A549 treated with AZD9567 at 1 μM for 4 hours (cell line): ENCODE results near the gene BAG1. TPM values are rescaled to one million over a fixed set of nuclear protein-coding genes. Genes with fewer than 3 reads are reported as not detected.

ENCODE experiments used
- total RNA-seq: library from RNA; stranded (reverse); fragments of 200-300 nt; extraction: Qiagen RNA extraction; gene quantifications from 5 replicates; pipeline ENCODE4 v1.2.3, GENCODE V29; 2022; ENCODE audit not compliant: insufficient read depth

The BAG1 gene
- 125 to 134 TPM (median 131 TPM) in 5 replicates for total RNA-seq

DNA sequence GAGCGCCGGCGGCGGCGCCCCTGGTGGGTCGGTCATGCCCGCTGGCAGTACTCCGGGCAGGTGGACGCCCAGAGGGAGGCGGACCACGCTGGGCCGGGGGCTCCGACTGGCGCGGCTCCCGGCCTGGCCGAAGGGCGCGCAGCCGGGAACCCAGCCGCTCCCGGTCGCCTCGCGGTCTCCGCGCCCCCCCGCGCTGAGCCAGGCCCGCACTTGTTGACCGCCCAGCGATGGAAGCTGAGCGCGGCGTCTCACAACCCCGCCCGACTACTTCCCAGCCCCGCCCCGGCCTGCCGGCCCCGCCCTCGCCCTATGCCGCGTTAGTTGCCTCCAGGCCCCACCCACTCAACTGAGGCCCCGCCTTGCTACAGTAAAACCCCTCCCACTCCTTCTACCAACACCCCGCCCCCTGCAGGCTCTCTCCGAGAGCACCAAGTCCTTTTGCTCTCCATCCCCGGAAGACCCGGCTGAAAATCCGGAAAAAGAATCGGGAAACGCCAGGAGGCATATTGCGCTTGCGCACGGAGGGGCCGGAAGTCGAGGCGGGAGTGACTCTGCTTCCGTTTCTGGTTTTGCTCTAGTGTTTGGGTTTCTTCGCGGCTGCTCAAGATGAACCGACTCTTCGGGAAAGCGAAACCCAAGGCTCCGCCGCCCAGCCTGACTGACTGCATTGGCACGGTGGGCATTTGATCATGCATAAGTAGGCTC, at the start of gene BAG1, which contains the start of gene CHMP5:
Gene BAG1 (minus strand): TSS at position 236 of the 705 bp plus-strand sequence.
Gene CHMP5 (plus strand): TSS at position 577 of the 705 bp plus-strand sequence. CDS start 30 bp downstream, at position 607.

DNA sequence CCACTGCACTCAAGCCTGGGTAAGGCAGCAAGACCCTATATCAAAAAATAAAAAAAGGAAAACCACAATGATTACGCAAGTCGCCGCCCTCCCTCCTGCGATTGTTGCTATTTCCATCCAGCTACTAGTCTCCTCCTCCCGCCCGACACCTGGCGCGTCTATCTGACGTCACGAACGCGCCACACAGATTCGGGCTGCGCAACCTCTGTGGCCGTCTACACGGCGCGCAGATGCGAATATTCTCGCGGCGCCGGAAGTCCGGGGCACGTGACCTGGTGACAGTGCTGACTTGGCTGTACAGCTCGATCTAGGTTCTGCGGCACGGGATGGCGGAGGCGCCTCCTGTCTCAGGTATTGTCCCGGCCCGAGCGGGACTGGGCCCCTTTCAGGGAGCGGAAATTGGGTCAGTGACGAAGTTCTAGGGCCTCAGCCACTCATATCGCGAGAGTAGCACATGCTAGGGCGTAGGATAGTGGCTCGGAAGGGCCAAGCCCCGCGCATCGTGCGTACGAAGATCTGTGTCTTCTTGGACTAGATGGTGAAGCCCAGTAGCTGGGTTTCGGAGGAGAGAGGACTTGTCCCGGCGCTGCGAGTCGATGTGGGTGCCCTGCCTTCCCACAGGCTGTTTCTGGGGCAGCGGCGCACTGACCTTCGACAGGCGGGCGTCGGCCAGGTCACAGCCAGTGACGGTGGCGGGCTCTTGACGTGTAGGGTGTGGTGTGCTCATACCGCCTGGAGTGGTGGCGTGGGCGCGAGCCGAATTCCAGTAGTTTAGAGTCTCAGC, 25.9 kb upstream of the BAG1 start, which contains the start of gene NFX1:
Gene NFX1 (plus strand): TSS at position 270 of the 784 bp plus-strand sequence. CDS start 57 bp downstream, at position 327.

DNA sequence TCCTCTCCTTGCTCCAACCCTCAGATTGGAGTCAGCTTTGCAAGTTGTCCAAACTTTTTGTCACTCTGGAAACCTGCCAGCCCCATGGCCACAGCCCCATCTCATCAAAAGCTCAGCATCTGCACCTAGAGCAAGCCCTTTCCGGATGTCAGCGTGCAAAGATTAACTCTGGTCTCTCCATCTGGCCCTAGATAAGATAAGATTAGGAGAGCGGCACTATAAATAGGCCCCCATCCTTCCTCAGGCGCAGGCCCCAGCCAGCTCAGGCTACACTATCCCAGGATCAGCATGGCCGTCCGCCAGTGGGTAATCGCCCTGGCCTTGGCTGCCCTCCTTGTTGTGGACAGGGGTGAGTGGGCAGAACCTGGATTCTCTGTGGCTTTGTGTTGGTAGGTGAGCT, 24.6 kb downstream of the BAG1 start, which contains the start of gene SPINK4:
Gene SPINK4 (plus strand): TSS at position 247 of the 400 bp plus-strand sequence. CDS start 42 bp downstream, at position 289.

Other genes starting within 250 kb of the BAG1 start
- 220 to 254 TPM (median 230 TPM) in 5 replicates for gene DNAJA1, start 239.4 kb downstream of the BAG1 start, total RNA-seq
- gene SMU1, start 188.0 kb downstream of the BAG1 start, total RNA-seq, result 17.2 to 25.2 TPM (median 18.2 TPM) in 5 replicates
- gene B4GALT1, start 97.4 kb downstream of the BAG1 start, total RNA-seq, result 174 to 231 TPM (median 193 TPM) in 5 replicates
- not detected in 5 replicates for gene SPINK4, start 24.5 kb downstream of the BAG1 start, total RNA-seq
- gene CHMP5, start 341 bp upstream of the BAG1 start, total RNA-seq, result 65.4 to 76.6 TPM (median 74.4 TPM) in 5 replicates
- gene NFX1, start 25.8 kb upstream of the BAG1 start, total RNA-seq, result 28.5 to 40.8 TPM (median 29.2 TPM) in 5 replicates
- 0.37 to 0.56 TPM (median 0.43 TPM) in 4 of 5 replicates, not detected in the other for gene AQP7, start 137.9 kb upstream of the BAG1 start, total RNA-seq
- 8.1 to 19.4 TPM (median 17.0 TPM) in 5 replicates for gene AQP3, start 182.9 kb upstream of the BAG1 start, total RNA-seq
- gene NOL6, start 209.2 kb upstream of the BAG1 start, total RNA-seq, result 65.8 to 78.8 TPM (median 72.5 TPM) in 5 replicates